Esophagus squamous epithelium (tissue), 4 donors: ENCODE results near the gene PRIM2.
"Not testable (repeated sequence)": the region's sequence is repeated elsewhere in the genome, so short reads cannot be mapped to it uniquely, and the experiment has no call there.

Experiments used
- POLR2A ChIP-seq, 4 donors: fragments of 450-650 bp; IDR thresholded peaks; one replicate each; pipeline ENCODE4 v1.6.1; 2017; ENCODE audit warnings: antibody characterized with exemption in 4 of 4, mild to moderate bottlenecking in 4 of 4, moderate library complexity in 3 of 4
- TF ChIP-seq, protein P1 (sequence below), 6 experiments: fragments of 450-650 bp in 4 of 6; fragments of 200-600 bp in 2 of 6; sonication (generic) in 2 of 6; IDR thresholded peaks; one replicate each; pipeline ENCODE4 v1.5.1; 2016 to 2019; ENCODE audit warnings: antibody characterized with exemption in 6 of 6, mild to moderate bottlenecking in 4 of 6, moderate library complexity in 4 of 6

DNA sequence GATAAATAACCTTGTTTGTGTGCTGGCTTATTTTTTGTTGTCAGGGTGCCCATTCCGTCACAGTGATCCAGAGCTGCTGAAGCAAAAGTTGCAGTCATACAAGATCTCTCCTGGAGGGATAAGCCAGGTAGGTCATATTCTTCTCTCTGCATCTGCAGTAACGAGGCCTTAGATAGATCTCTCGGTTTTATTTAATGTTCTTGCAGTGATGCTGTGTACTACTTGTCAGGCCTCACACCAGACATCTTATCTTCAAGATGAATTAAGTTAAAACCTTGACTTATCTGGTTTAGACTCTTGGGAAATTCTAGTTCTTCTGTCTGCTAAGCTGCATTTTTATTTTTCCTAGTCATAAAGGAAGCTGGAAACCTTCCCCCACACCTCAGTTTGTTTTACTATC is 288.9 kb downstream of the PRIM2 start:
- TF ChIP-seq, protein P1, sequence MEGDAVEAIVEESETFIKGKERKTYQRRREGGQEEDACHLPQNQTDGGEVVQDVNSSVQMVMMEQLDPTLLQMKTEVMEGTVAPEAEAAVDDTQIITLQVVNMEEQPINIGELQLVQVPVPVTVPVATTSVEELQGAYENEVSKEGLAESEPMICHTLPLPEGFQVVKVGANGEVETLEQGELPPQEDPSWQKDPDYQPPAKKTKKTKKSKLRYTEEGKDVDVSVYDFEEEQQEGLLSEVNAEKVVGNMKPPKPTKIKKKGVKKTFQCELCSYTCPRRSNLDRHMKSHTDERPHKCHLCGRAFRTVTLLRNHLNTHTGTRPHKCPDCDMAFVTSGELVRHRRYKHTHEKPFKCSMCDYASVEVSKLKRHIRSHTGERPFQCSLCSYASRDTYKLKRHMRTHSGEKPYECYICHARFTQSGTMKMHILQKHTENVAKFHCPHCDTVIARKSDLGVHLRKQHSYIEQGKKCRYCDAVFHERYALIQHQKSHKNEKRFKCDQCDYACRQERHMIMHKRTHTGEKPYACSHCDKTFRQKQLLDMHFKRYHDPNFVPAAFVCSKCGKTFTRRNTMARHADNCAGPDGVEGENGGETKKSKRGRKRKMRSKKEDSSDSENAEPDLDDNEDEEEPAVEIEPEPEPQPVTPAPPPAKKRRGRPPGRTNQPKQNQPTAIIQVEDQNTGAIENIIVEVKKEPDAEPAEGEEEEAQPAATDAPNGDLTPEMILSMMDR (IDR thresholded peaks at IDR 0.05): not testable (repeated sequence)
- TF ChIP-seq POLR2A (IDR thresholded peaks at IDR 0.05): not testable (repeated sequence)
